ENCODE results near the gene CLEC18A. TPM values are rescaled to one million over a fixed set of nuclear protein-coding genes. Genes with fewer than 3 reads are reported as not detected.

CLEC18A gene
- total RNA-seq, 1 experiment from 2014 or later, result 0.46 TPM

Small RNAs within 50 kb of the gene (microRNA-seq; reads per million reads assigned to microRNA genes)
- gene MIR140 (ENCODE audit: unreplicated experiment), result 869 reads per million, percentile 79 among the genes with 10 or more reads in this experiment

Other genes starting within 250 kb of the CLEC18A start
- gene NQO1, start 224.8 kb upstream of the CLEC18A start, total RNA-seq (2021; ENCODE audit: unreplicated experiment), result 147 TPM
- gene NOB1, start 196.4 kb upstream of the CLEC18A start, total RNA-seq (2021; ENCODE audit: unreplicated experiment), result 48.3 TPM
- 22.8 TPM for gene WWP2, start 189.0 kb upstream of the CLEC18A start, total RNA-seq (2021; ENCODE audit: unreplicated experiment)
- 26.9 TPM for gene PDPR, start 163.0 kb downstream of the CLEC18A start, total RNA-seq (2021; ENCODE audit: unreplicated experiment)
- gene CLEC18C, start 222.5 kb downstream of the CLEC18A start, total RNA-seq (2021; ENCODE audit: unreplicated experiment), result not detected